Activated CD8-positive, alpha-beta memory T cell treated with anti-CD3 and anti-CD28 coated beads, Interleukin-2, amount 50 U/mL, for 1 hour (primary cell): ENCODE measurements around the gene CSNK1D.
A peak's percentile ranks its signal among the peaks of the same experiment; 100 is the strongest.
"Not testable (repeated sequence)": the region's sequence is repeated elsewhere in the genome, so short reads cannot be mapped to it uniquely, and the experiment has no call there.

Experiments
- DNase-seq: peaks from one replicate; pipeline ENCODE4 v3.0.0-alpha.2; 2020; ENCODE audit errors: extremely low read depth

Gene CSNK1D

DNA sequence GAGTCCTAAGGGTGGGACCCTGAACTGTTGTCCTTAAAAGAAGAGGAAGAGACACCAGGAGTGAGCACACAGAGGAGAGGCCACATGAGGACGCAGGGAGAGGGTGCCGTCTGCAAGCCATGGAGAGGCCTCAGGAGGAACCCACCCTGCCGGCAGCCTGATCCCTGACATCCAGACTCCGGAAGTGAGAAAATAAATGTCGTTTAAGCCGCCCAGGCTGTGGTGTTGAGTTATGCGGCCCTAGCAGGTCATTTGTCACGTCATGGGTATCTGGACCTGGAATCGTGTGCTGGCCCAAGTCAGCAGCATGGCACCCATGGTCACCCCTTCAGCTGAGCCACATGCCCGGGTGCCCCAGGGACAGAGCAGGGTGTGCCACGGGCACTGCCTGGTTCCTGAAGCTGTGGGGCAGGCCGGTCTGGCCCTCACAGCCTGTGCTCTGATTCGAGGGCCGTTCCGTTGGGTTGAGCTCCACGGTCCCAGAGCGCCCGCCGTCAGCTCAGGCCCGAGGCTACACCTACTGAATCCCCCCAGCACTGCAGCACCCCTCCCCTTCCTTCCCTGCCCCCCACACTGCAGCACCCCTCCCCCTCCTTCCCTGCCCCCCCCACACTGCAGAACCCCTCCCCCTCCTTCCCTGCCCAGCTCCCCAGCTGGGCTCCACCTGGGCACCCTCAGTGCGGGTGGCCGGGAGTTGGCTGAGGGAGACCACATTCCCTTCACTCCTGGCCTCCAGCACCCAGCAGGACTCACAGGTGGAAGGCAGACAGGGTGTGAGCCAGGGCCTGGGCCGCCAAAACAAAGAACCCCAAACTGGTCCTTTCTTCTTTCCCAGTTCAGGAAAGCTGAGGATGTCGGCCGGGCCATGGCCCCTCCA, 58.2 kb downstream of the CSNK1D start:
- DNase-seq, result no peak

DNA sequence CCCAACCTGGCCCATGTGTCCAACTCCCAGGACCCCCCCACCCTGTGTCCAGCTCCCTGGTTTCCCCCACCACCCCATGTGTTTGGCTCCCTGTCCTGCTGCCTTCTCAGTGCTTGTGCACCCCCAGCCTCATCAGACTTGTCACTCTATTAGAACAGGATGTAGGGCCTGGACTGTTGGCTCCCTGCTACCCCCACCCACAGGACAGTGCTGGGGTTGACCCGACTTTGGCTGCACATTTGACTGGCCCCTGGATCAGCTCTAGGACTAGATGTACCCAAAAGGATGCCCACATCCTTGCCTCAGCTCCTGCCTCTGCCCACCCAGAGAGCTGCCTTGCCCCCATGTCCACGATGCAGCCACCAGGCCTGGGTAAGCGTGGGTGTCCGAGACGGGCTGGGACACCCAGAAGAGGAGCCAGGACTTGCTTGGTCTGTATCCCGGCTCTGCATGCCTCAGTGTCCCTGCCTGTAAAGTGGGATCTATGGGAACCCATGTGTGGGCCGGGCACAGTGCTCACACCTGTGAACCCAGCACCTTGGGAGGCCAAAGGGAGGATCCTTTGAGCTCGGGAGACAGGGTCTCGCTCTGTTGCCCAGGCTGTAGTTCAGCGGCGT, 59.4 kb downstream of the CSNK1D start:
- DNase-seq, result no peak

DNA sequence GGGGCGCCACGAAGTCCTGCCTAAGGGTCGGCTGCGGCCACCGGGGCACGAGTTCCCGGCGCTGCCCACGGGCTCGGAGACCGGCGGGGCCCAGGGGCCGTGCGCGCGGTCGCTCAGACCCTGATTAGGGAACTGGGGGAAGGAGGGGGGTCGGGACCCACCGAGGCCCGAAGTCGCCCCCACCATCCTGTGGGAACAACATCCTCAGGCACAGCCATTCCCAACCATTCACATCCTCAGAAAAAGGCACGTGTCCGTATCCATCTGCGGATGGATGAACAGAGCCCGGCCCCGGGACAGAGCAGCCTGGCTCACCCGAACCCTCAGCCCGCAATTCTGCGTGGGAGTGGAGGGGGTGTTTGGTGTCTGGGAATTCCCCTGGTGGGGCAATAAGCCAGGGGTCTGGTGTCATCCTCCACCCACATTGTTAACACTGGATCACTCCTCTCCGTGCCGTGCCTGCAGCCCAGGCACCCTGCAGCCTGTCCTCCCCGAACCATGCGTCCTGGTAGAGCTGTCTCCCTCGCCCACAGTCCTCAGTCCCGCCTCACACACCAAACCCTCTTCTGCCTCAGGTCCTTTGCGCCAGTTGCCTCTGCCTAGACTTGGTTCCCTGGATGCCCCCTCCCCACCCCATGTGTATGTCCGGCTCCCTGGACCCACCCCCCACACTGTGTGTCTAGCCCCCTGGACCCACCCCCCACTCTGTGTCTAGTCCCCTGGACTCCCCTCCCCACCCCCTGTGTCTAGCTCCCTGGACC, 60.1 kb downstream of the CSNK1D start:
- DNase-seq, result no peak

- no peak for DNase-seq
Measured at GRCh38 chr17:82212331-82213250, 60.9 kb downstream of the CSNK1D start, which contains the start of gene CCDC57. Gene CCDC57 (minus strand): TSS chr17:82212842. CDS start chr17:82201944, 10,898 bp downstream.

GRCh38 chr17:82210655-82211054, 62.8 kb downstream of the CSNK1D start:
- not testable (repeated sequence) for DNase-seq

DNA sequence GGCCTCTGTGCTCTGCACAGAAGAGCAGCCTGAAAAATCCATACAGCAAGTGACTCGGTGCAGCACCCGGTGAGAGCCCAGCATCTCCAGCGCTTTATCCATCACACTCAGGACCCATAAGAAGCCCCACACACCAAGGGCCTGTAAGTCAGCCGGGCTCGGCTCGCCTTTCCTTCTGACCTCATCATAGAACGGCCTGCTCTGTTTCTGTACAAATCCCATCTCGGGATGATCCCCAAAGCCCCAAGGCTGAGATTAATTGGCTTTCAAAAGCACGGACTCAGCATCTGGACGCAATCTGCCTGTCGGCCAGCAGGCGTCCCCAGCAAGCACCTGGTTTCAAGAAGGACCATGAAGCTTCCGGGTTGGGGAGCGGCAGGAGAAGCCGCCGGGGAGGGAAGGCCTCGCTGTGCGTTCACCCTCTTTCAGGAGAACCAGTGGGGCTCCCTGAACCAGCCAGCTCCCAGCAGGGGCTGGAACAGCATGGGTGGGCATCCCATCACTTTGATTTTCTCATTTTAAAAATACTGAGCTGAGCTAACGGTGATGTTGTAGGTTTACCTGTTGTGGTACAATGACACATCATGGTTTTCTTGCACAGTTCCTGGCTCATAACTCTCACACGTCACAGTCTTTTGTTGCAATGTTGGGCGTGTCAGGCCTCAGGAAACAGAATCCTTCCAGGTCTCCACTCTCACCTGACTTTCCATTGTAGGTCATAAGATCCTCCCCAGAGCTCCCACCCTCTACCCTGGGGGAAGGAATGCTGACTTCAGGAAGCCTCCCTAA, 67.6 kb downstream of the CSNK1D start:
- no peak for DNase-seq

- DNase-seq, result no peak
Measured at GRCh38 chr17:82204831-82205719, 68.4 kb downstream of the CSNK1D start.

DNA sequence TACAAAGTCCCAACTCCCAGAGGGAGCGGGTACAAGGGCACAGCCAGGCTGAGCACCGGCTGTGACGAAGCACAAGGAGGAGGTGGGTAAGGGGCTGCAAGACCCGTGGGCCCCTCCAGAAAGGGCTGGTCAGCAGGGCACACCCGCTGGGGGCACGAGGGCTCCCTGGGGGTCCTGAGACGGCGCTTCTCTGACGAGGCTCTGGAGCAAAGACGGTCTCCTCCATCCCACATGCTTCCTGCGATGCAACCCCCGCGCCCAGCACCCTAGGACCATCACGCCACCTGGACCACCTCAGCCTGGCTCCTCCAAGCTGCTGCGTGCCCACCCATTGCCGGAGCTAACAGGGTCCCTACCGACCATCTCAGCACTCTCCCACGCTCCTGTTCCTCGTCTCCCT, 69.6 kb downstream of the CSNK1D start:
- no peak for DNase-seq

GRCh38 chr17:82202981-82203380, 70.5 kb downstream of the CSNK1D start:
- no peak for DNase-seq

DNA sequence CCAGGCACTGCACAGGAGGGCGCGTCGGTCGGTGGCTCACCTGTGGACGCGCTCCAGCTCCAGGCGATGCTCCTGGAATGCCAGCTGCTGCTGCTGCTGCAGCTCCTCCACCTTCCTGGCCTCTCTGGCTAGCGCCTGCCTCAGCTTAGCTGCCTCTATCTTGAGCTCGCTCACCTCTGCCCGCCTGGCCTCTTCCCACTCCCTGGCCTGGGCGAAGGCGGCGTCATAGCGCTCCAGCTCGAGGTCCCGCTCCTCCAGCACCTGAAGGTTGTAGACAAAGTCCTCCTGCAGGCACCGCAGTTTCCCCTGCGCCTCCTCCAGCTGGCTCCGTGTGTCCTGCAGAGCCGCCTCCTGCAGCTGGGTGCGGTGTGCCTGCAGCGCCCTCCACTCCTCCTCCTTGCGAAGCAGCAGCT, 72.0 kb downstream of the CSNK1D start:
- DNase-seq, result no peak

GRCh38 chr17:82200743-82201497, 72.6 kb downstream of the CSNK1D start:
- peak; percentile 67 for DNase-seq

DNA sequence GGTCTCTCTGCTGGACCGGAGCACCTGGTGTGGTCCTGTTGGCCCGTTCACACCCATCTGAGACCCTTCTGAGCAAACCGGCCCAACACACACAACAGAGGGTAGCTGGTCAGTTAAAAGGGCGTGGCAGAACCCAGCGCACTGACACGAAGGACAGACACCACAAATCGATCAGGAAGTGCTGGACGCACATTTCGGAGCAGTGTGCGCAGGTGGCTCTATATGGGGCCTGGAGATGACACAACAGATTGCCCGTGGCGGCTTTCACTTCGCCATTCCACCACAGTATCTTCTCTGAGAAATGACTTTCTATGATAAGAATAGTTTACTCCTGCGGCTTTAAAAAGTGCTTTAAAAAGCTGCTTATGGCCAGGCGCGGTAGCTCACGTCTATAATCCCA, 73.4 kb downstream of the CSNK1D start:
- DNase-seq, result no peak

DNA sequence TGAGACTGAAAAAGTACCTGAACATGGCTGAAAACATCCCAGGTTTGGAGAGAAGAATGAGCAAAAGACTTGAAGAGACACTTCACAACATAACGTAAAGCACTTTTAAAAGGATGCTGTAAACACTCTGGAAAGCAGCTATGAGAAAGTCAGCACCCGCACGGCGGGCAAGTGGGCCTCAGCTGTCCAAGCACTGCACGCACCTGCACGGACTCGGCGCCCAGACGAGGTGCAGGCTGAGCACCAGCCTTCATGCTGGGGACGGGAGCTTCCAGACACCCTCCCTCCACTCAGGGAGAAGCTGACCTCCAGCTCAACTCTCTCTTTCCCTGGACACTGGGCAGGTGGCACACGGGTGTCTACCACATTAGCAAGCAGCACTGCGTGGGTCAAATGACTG, 74.0 kb downstream of the CSNK1D start:
- DNase-seq, result no peak

- DNase-seq, result no peak
Measured at GRCh38 chr17:82198092-82198491, 75.4 kb downstream of the CSNK1D start.

DNA sequence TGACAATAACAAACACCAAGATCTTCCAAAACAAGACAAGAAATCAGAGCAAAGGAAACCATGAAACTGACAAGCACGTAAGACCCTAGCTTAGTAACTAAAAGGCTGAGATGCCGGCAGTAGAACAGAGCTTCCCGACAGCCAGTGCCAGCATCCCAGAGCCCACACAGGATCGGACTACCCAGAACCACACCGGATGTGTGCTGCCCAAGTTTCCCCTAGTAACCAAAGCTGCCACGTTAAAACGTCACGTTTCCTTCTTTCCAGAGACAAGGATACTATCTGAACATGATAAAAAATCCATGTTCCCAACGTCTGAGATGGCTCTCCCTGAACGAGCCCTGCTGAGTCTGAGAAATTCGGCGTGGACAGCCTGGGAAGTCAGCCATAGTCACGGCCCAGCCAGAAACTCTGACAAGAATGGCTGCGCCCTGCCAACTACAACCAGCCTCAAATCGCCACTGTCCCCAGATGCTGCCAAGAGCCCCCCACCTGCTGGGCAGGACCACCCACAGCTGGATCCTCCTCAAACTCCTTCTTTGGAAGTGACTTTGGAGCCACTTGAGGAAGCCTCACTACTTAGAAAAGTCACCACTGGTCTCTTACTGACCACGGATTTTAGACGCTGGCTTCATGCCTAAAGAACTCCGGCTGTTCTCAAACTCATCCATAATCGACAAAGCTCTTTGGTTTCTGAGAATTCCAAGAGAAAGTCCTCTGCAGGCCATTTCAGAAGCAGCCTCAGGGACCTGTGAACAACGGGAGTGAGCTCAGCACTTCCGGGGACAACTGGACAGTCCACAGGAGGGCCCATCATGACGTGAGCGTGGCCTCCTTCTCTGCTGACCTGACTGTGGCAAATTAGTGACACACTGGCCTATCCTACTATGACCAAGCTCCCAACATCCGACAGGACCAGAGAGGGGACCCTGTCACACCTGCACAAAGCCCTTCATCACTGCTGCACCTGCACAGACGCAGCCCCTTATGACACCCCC, 77.5 kb downstream of the CSNK1D start:
- DNase-seq, result no peak

DNA sequence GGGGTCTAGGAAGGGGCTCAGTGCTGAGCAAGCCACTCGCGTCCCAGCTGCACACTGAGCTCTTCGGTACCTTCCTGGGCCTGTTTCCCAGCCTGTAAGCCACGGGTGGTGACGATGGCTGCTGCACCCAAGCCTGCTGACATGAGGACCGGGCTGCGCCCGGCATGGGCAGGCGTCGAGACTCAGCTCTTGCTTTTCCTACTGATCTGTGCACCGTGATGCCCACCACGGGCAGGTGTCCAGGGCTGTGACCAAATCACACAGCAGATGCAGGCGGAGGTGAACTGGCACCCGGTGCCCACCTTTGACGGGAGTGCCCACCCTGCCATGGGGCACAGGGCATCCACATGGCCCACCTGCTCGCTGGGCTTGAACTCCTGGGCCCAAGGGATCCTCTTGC, 78.7 kb downstream of the CSNK1D start:
- DNase-seq, result no peak

GRCh38 chr17:82193520-82194220, 79.8 kb downstream of the CSNK1D start:
- DNase-seq, result no peak
